Islet precursor cell (in vitro differentiated cells): ENCODE measurements around the gene PRSS22.

ENCODE experiments used
- DNase-seq: peaks from one replicate; pipeline ENCODE4 v3.0.0-alpha.2; 2018

The PRSS22 gene

DNA sequence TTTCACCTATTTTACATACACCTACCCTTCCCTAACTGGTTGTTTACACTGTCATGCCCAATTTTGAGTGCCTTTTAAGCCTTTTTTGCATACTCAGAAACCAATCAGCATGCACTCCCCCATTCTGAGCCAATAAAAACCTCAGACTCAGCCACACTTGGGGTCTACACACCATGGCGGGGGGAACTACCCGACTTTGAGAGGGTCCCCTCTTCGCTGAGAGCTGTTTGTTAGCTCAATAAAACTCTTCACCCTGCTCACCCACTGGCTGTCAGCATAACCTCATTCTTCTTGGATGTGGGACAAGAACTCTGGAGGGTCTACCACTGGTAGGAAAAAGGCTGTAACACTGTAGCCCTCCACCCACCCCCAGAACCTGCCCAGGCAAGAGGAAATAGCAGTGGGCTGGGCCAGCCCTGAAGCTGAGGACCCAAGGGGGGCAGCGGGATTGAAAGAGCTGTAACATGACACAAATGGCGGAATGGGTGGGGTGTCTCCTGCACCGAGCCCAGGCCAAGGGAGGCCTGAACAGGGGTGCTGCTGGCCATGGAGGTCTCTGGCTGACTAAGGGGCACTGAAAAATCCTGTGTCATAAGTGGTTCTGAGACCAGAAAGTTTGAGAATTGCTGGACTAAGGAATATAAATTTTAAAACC is 22.0 kb upstream of the PRSS22 start:
- no peak for DNase-seq

GRCh38 chr16:2874912-2875362 is 17.0 kb upstream of the PRSS22 start:
- peak; percentile 88 for DNase-seq

- DNase-seq: no peak
Observed at GRCh38 chr16:2874032-2874911, 16.3 kb upstream of the PRSS22 start.

DNA sequence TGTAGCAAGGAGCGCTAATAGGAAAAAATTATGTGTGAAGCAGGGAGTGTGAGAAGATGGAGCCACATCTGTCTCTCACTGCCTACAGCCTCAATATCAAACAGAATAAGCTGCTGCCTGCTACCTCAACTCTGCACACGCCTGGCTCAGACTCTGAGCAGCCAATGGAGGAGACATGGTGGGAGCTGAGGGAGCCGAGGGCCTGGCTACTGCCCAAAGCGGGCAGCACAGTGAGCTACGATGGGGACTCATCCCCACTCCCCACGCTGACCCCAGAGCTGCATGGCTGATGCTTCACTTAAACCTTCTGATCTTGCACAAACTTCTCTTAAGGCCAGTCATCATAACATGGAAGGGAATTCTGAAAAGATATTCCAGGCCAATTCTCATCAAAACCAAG is 14.0 kb upstream of the PRSS22 start:
- no peak for DNase-seq

DNA sequence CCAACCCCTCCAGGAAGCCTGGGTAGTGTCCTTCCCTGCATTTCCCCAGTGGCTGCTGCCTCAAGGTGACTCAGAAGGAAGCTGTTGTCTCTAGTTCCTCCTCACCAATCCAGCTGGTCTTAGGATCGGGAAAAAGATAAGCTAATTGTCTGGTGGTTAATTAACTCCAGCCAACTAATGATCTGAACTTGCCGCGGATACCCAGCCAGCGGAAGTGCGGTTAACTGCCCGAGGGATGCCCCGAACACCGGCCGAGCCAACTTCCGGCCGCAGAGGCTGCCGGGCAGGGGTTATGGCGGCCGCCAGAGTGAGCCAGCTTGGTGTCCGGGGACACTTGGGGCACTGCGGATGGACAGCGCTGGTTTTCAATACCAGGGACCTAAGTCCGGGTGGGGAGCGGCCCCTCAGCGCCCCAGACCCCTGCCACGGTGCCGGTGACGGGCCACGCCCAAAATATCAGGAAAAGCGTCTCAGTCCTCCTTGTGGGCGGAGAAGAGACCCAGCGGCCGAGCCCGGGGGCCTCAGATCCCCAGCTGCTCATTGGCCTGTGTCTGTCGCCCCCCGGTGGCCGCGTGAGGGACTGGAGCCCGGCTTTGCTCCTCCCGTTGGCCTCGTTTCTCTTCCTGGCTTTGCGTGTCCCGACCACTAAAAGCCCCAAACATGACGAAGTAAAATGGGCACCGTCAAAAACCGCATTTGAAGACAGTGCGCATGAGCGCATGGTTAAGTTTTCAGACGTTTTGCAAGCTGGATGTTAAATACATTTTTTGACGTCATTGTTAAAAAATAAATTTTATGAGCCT is 10.2 kb upstream of the PRSS22 start:
- DNase-seq: peak; percentile 96

DNA sequence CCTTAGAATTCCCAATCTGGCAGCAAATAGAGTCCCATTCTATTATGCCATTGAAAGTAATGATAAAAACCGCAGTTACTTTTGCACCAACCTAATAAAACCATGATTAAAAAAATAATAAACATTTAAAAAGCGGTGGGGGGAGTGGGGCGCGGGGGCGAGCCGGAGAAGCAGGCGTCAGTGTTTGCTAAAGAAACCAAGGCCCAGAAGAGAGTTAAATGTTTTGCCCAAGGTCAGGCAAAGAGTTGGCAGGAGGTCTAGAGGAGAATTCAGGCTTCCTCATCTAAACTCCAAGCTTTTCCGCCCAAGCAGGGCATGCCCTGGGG is 9.7 kb upstream of the PRSS22 start:
- no peak for DNase-seq

- no peak for DNase-seq
Observed at GRCh38 chr16:2866431-2866830, 8.5 kb upstream of the PRSS22 start.

DNA sequence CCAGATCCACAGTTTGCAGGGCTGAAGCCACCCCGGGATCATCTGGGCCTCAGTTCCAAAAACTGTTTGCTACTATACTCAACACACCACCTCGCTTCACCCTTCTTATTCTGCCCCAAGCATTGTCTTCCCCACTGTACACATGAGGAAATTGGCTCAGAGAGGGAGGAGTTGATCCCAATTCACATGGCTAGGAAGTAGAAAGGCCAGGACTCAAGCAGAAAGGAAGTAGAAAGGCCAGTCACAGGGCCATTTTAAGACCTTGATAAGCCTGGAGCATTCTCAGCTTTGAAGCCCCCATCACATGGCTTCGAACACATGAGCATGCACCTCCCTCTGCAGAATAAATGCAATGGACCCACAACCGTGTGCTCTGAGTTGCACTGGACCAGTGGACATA is 7.7 kb upstream of the PRSS22 start:
- no peak for DNase-seq

GRCh38 chr16:2860826-2861567 is 3.0 kb upstream of the PRSS22 start:
- DNase-seq: peak; percentile 55

DNA sequence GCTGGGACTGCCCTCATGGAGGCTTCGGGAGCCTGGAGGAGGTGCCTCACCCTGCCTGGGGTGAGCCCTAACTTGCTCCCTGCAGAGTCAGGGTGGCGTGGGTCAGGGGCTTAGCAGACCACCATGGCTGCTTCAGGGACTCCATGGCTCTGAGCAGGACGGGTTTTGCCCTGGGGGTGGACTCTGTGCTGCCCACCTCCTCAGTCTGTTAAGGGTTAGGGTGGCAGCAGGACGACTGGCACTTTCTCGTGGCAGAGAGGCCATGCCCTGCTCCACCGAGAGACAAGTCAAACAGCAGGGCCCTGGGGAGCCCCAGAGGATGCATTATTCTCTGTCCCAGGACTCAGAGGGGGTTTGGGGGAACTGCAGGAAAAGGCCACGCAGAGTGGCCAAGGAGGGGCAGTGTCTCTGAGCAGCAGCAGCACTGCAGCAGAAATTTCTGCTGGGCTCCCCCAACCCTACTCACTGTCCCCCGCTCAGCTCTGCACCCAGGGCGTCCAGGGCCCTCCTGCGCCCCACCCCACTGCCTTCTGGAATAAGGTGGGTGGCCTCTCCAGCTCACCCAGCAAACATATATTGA is 1.8 kb upstream of the PRSS22 start:
- DNase-seq: no peak

GRCh38 chr16:2858245-2859025 is 465 bp upstream of the PRSS22 start:
- DNase-seq: peak; percentile 91

GRCh38 chr16:2856686-2857450 is 1.1 kb downstream of the PRSS22 start:
- no peak for DNase-seq

DNA sequence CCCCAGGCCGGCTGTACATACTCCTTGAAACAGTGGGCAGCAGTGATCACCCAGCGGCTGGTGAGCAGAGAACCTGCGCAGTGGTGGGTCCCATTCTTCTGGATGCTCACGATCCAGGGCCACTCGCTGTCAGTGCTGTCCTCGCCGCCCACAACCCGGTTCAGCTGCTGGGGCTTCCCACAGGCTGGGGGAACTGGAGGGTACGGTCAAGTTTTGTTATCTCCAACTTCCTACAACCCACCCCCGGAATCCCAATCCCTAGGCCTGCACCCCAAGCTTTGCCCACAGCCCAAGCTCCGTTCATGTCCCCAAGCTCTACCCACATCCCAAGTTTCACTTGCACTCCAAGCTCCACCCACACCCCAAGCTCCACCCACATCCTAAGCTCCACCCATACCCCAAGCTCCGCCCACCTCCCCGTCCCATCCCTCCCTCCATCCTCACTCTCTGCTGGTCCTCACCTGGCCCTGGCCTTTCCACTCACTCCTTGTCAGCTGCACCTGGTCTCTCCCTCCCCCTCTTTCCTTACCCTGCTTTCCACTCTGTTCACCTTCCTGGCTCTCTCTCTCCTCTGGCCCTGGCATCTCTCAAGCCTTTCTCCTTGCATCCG is 1.8 kb downstream of the PRSS22 start:
- no peak for DNase-seq

GRCh38 chr16:2855536-2855935 is 2.4 kb downstream of the PRSS22 start:
- DNase-seq: no peak

- no peak for DNase-seq
Observed at GRCh38 chr16:2854700-2855309, 3.2 kb downstream of the PRSS22 start.

DNA sequence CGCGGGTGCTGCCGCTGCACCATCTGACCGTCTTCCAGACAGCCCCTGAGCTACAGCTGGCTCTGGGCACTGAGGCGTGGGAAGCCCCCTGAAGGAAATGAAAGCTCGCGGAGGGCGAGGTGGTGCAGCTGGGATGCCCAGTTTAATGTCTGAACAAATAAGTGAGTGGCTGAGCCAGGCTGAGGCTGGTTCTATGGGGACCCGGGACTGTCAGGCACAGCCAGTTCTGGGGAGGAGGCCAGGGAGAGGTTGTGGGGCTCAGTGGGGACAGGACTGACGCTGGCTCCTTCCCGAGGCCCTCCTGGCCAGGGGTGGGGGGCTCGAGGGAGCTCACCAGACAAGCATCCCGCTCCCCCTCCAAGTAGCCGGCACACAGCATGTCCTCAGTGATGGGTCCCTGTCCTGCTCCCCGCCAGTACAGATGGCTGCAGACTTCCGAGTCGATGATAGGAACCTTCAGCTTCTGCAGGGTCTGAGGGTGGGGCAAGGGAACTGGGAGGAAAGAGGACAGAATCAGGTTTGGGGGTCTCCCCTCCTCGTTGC is 4.4 kb downstream of the PRSS22 start:
- no peak for DNase-seq

DNA sequence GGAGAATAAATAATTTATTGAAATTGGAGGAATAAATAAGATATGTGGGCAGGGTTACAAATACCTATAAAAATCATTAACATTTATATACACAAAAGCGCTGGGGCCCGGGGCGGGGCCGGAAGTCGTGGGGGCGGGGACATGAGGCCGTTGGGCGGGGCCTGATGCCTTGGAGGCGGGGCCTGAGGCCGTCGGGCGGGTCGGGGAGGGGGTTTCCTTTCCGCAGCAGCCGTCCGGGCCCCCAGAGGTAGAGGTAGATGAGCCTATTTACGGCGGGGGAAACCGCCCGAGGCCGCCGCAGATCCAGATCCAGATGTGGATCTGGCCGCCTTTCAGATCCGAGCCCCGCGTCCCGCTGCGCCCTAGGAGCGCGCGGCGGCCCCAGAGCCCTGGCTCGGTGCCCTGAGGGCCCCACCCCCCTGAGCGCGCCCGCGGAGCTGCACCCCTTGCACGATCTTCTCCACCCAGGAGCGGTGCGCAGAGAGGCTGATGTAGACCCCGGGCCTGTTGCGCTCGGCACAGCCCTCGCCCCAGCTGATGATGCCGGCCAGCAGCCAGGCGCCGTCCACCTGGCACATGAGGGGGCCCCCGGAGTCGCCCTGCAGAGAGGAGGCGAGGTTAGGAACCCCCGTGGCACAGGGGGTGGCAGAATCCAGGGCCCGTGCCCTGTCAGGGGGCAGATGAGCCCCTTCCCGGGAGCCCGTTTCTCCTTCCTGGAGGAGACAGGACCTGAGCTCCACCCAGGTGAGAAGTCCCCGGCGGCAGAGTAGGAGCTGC is 5.1 kb downstream of the PRSS22 start:
- DNase-seq: no peak

DNA sequence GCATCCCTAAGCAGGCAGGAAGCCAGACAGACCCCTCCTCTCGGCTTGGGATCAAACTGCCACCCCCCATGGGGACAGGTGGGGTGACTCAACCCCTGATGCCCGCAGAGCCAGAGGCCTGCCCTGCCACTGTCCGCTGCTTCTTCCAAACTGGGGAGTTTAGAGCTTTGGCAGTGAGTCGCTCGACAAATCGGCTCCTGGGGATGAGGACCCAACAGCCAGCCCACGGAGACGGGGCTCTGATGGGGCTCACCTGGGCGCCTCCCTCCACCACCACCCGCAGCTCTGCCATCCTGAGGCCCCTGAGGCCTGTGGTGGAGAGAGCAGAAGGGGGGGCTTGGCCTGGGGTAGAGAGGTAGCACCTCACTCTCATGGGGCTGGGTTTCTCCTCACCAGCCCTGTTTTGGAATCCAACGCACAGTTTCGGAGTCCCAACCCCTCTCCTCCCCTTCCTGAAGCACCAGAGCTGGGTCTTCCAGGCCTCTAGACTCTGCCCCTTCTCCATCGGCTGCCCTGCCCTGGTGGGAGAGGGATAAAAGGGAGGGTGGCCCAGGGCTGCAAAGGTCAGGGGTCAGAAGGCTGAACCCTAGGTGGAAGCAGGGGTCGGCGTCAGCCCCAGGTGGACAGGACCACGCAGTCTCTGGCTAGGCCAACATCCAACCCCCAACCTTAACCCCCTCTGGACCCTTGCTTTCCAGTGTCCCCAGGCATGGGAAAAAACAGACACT is 5.8 kb downstream of the PRSS22 start:
- DNase-seq: no peak
